Measurements from ENCODE around the gene FKRP.
"Not testable (repeated sequence)": the region's sequence is repeated elsewhere in the genome, so short reads cannot be mapped to it uniquely, and the experiment has no call there.

The FKRP gene

DNA sequence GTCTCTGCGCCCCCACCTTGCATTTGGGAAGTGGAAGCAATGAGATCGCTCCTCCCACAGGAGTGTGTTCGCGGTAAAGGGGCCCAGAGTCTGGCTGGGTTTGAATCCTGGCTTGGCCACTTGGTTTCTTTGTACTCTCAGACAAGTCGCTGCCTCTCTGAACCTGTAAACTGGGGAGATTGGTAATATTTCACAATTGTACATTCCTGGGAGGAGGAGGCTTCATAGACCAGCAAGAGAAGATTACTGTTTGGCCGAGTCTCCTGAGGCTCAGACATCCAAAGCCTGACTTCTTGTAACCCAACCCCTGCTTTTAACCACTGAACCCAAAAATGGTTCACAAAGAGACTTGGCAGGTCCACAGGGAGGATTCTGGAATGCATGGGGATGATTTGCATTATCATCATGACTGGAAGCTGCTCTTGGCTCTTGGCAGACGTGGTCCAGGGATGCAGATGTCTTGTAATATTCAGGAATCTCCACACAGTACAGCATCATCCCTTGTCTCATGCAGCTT is 14.0 kb downstream of the FKRP start:
- no peak for DNase-seq

GRCh38 chr19:46760363-46760762 is 14.5 kb downstream of the FKRP start:
- DNase-seq, result no peak

- not testable (repeated sequence) for DNase-seq
Measured at GRCh38 chr19:46760897-46761296, 15.0 kb downstream of the FKRP start.

DNA sequence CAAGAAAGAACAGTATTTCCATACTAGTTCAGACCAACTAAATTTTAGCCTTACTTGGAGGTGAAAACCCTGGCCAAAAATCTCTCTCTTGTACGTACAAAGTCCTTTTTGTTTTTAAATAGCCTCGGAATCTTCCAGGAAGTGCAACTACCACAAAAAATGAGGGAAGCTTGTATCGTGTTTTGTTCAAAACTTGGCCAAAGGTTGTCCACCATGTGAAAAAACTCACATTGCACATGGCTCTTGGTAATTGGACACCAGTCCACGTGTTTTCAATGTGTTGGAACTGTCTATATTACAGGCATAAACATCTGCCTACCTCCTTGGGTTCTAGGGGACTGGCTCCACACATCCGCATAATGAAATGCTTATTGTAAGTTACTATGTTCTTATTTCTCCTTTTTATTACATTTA is 15.6 kb downstream of the FKRP start:
- no peak for DNase-seq

DNA sequence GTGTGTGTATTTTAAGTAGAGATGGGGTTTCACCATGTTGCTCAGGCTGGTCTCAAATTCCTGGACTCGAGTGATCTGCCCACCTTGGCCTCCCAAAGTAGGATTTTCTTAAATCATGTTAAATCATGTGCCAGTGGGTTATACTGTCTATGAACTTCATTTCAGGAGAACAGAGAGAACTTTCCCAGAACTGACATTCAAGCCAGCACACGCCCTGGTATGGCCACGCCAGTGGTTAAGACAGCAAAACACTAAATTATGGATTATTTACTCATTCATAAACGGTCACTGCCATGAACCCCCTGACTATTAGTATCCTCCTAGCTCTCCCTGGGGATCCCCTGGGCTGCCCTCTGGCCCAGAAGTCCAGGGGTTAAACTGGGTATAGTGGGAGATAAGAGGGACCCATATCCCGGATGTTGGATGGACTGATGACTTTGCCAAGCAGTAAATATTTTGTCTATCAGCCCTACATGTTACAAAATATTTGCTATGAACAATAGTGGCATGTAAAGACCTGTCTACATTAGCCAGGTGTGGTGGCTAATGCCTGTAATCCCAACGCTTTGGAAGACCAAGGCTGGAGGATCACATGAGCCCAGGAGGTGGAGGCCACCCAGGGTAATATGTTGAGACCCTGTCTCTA is 16.5 kb downstream of the FKRP start:
- no peak for DNase-seq

GRCh38 chr19:46764817-46765291 is 19.0 kb downstream of the FKRP start:
- DNase-seq, result no peak

DNA sequence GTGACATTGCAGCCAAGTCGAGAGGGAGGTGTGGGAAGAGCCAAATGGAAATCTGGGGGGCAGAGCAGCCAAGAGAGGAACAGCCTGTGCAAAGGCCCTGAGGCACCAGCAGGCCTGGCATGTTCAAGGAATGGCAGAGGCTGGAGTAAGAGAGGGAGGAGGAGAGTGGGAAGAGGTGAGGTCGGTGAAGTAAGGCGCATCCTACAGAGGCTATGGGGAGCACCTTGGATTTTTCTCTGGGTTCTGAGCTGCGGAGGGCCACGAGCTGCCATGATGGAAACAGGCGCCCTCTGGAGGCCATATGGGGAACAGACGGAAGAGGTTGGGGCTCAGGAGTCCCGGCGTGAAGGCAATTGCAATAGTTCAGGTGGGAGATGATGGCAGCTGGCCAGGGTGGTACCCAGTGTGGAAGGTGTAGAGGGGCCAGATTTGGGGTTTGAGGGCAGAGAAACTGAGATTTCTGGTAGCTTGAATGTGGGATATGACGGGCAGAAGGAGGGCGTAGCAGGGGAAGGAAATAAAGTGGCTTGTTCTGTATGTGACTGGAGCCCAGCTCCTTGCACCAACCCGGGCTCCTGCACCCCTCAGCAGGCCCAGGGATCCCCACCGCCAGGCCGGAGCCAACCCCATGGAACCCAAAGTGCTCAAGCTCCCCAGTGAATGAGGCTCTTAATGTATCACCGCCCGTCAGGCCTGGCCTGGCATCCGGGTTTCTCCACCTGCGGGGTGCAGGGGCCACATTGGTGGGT is 20.9 kb downstream of the FKRP start:
- peak; percentile 52 for DNase-seq

DNA sequence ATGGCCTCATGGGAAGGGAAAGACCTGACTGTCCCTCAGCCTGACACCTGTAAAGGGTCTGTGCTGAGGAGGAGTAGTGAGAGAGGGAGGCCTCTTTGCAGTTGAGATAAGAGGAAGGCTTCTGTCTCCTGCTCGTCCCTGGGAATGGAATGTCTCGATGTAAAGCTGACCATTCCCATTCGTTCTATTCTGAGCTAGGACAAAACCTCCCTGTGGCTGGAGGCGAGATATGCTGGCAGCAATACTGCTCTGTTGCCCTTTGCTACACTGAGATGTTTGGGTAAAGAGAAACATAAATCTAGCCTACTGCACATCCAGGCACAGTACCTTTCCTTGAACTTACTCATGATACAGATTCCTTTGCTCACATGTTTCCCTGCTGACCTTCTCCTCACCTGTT is 22.9 kb downstream of the FKRP start:
- DNase-seq, result not testable (repeated sequence)

DNA sequence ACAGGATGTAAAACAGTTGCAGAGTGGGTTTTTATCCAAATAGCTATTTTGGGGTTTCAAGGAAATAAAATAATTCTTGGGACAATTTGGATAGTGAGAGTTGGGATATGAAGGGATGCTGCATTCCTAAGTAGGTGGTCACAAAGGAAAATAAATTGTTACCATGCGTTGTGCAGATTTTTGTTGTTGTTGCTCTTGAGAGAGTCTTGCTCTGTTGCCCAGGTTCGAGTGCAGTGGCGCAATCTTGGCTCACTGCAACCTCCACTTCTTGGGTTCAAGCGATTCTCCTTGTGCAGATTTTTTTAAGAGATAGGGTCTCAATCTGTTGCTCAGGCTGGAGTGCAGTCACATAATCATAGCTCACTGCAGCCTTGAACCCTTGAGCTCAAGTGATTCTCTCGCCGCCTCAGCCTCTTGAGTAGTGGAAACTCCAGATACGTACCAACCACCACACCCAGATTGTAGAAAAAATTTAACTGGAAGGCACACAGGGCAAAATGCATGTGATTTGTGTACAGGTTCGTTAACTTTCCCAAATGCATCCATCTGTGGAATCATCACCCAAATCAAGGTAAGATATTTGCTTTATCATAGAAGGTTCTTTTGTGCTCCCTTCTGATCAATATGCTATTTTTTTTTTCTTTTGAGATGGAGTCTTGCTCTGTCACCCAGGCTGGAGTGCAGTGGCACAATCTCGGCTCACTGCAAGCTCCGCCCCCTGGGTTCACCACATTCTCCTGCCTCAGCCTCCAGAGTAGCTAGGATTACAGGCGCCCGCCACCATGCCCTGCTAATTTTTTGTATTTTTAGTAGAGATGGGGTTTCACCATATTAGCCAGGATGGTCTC is 26.5 kb downstream of the FKRP start:
- no peak for DNase-seq

DNA sequence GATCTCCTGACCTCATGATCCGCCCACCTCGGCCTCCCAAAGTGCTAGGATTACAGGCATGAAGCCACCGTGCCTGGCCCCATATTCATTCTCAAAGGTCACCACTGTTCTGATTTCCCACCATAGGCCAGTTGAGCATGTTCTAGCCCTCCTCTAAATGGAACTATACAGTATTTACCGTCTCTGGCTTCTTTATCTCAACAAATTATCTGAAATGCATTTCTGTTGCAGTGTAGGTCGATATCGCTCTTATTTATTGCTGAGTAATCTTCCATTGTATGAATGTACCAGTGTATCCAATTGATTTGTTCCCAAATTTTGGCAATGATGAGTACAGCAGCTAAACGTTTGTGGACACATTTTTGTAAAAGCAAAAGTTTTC is 27.2 kb downstream of the FKRP start:
- DNase-seq, result no peak

DNA sequence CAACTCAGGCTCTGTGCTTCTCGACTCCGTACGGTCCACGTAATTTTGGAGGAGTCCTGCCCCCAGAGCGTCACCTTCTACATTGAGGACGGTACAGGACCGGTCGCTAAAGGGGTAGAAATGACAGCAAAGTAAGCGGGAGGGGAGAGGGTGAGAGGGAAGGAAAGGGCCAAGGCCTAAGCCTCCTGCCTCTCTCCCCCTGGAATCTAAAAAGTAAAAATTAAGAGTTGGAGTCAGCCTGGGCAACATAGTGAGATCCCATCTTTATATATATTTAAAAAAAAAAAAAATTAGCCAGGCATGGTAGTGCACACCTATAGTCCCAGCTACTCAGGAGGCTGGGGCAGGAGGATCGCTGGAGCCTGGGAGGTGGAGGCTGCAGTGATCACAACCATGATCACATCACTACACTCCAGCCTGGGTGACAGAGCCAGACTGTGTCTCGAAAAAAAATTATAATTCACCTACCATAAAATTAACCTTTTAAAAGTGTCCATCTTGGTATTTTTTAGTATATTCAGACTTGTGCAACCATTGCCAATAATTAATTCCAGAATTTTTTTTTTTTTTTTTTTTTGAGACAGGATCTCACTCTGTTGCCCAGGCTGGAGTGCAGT is 29.9 kb downstream of the FKRP start:
- no peak for DNase-seq

- no peak for DNase-seq
Measured at GRCh38 chr19:46776927-46777911, 31.4 kb downstream of the FKRP start.

DNA sequence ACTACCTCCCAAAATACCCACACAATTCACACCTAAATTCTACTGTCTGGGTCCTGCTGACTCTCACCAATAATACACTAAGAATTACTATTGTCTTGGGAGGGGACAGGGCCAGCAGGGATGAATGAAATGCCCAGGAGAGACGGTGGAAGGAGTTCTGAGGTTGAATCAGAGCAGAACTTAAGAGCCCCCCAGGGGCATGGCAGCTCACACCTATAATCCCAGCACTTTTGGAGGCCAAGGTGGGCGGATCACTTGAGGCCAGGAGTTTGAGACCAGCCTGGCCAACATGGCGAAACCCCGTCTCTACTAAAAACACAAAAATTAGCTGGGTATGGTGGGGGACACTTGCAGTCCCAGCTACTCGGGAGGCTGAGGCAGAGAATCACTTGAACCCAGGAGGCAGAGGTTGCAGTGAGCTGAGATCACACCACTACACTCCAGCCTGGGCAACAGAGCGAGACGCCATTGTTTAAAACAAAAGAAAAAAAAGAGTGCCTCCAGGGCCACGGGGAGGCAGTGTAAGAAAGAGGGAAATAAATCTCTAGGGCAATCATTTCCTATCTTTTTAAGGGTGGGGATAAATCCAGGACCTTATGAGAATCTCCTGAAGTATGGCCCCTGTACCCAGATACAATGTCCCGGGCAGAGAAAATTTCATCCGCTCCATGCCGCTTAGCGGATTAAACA is 32.2 kb downstream of the FKRP start:
- DNase-seq, result not testable (repeated sequence)

DNA sequence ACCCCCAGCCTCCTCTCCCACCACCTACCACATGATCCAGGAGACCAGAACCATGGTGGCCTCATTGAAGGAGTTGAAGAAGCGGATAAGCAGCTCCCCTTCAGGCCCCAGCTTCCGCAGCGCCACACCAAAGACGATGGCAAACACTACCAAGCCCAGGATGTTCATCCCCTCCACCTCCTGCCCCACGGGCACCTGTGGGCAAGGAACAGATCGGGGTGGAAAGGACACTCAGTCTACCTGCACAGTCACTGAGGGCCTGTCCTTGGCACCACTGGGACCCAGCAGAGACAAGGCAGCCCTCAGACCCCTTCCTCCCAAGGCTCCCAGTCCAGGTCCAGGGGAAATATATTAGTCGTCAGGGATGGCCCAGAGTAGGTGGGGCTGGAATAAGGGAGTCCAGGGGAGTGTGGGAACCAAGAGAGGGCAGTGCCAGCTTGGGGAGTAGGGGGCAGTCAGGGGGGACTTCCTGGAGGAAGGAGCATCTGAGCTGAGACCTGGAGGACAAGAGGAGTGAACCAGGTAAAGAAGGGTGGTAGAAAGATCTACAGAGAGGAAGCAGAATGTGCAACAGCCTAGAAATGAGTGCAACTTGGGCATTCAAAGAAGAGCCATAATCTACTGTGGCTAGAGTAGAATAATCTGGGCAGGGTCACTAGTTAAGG is 36.6 kb downstream of the FKRP start:
- DNase-seq, result no peak

DNA sequence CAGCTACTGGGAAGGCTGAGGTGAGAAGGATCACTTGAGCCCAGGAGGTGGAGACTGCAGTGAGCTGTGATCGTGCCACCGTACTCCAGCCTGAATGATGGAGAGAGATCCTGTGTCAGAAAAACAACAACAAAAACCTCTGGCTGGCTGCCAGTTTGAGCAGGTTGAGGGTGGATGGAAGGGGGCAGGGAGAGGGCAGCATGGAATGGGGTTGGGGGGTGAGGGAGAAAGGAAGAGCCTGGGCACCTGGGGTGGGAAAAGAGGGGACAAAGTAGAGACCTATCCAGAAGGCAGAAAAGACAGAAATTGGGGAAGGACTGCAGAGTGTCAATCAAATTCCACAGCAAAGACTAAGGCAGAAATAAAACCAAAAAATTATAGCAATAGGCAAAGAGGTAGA is 37.8 kb downstream of the FKRP start:
- DNase-seq, result no peak

- peak; percentile 46 for DNase-seq
Measured at GRCh38 chr19:46784262-46785053, 38.6 kb downstream of the FKRP start.

DNA sequence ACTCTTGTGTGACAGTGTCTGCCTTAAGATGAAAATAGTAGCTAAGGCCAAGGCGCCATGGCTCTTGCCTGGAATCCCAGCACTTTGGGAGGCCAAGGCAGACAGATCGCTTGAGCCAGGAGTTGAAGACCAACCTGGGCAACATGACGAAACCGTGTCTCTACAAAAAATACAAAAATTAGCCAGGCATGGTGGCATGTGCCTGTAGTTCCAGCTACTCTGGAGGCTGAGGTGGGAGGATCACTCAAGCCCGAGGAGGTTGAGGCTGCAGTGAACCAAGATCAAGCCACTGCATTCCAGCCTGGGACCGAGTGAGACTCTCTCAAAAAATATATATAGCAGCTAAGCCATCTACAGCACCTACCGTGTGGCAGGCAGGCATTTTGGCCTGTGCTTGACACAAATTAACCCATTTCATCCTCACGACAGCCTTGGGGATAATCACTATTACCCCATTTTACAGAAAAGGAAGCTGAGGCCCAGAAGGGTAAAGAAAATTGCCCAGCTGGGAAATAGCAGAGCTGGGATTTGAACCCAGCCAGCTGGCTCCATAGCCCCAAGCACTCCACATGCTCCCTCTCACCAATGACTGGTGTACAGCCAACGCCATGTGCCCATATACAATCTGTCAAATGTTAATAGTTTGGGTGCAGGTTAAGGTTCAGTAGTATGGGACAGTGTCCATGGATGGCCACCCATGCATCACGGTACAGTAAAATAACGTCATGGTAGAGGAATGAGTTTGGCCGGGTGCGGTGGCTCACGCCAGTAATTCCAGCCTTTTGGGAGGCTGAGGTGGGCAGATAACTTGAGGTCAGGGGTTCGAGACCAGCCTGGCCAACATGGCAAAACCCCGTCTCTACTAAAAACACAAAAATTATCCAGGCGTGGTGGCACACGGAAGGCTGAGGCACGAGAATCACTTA is 39.5 kb downstream of the FKRP start:
- DNase-seq, result no peak

DNA sequence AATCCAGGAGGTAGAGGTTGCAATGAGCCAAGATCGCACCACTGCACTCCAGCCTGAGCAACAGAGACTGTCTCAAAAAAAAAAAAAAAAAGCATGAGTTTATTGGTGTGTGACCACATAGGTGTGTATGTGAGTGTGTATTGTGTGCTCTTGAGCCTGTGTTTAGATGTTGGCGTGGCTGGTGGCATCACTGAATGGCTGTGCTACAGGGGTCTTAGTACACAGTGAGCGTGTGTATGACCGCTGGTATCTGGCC is 40.1 kb downstream of the FKRP start:
- DNase-seq, result no peak

Measured in activated T-cell treated with anti-CD3 and anti-CD28 coated beads for 4 hours (primary cell).